ENCODE results near the gene EEFSEC.

DNA sequence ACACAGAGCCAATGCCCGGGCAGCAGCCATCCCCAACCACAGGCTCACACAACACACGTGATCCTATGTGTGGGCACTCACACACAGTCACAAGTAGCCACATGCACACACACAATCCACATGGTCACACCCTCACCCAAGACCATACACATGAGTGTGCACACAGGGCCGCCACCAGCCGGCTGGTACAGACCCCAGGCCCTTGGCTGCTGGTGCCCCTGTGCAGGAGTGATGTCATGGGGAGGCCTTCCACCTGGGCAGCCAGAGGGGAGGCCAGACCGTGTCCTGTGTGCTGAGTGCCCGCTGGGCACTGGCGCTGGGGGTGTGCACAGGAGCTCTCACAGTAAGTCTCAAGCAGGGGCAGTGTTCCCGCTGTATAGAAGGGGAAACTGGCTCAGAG, 276.5 kb downstream of the EEFSEC start:
- TF ChIP-seq, protein P1, sequence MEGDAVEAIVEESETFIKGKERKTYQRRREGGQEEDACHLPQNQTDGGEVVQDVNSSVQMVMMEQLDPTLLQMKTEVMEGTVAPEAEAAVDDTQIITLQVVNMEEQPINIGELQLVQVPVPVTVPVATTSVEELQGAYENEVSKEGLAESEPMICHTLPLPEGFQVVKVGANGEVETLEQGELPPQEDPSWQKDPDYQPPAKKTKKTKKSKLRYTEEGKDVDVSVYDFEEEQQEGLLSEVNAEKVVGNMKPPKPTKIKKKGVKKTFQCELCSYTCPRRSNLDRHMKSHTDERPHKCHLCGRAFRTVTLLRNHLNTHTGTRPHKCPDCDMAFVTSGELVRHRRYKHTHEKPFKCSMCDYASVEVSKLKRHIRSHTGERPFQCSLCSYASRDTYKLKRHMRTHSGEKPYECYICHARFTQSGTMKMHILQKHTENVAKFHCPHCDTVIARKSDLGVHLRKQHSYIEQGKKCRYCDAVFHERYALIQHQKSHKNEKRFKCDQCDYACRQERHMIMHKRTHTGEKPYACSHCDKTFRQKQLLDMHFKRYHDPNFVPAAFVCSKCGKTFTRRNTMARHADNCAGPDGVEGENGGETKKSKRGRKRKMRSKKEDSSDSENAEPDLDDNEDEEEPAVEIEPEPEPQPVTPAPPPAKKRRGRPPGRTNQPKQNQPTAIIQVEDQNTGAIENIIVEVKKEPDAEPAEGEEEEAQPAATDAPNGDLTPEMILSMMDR (IDR thresholded peaks at IDR 0.05): no peak
- no peak for TF ChIP-seq POLR2A (IDR thresholded peaks at IDR 0.05)

Data from breast epithelium (tissue), 3 donors.